HepG2 (cell line): ENCODE results near the gene GTF2E1. TPM values are rescaled to one million over a fixed set of nuclear protein-coding genes. Genes with fewer than 3 reads are reported as not detected.

ENCODE experiments used
- ATAC-seq: fragments of 200-7000 bp; cut with Tn5 transposase; 3 replicates; pipeline ENCODE4 v1.9.1; 2020; ENCODE audit warnings: mild to moderate bottlenecking, moderate library complexity
- BruUV-seq: library from RNA; stranded (reverse); fragments of 400-500 nt; replicated peaks from 2 replicates; lab custom pipeline; 2021; lab: Mats Ljungman, UMichigan
- CTCF ChIA-PET: fragments of 300-600 bp; formaldehyde crosslinking; extraction: SDS; loops from one replicate; lab custom pipeline; 2021; ENCODE audit warnings: low total read pairs, inconsistent platforms, low intra/inter-chr PET ratio; lab: Yijun Ruan, JAX
- POLR2A ChIA-PET: fragments of 350-600 bp; sonication (Branson Sonifier 250); formaldehyde crosslinking; loops from one replicate; lab custom pipeline; 2020; ENCODE audit warnings: antibody characterized with exemption, inconsistent platforms; lab: Yijun Ruan, JAX
- DNase-seq: peaks from one replicate; pipeline ENCODE4 v3.0.0-alpha.2; 2015; ENCODE audit warnings: low spot score
- FAIRE-seq: peaks from 3 replicates; lab custom pipeline; 2011; peaks lifted over from hg19 to GRCh38; lab: Jason Lieb, UNC
- H2AFZ ChIP-seq: one replicate; pipeline ENCODE4 v1.6.1; 2011; ENCODE audit warnings: low read length, inconsistent platforms
- H3K27ac ChIP-seq: fragments of 300-600 bp; 3 replicates; pipeline ENCODE4 v1.8.0; 2011; ENCODE audit warnings: mixed run types, mild to moderate bottlenecking, mixed read lengths, low read length, inconsistent platforms; ENCODE audit not compliant: insufficient read depth; ENCODE audit errors: extremely low read length
- H3K27me3 ChIP-seq, 2 experiments: fragments of 200-600 bp in 1 of 2; 2 replicates in 1 of 2; 3 replicates in 1 of 2; pipeline versions ENCODE4 v1.6.0 to v1.8.0; 2011; ENCODE audit warnings: low read length in 2 of 2, mild to moderate bottlenecking in 2 of 2, moderate library complexity in 2 of 2, inconsistent platforms in 1 of 2; ENCODE audit not compliant: insufficient read depth in 2 of 2, control insufficient read depth in 1 of 2
- H3K36me3 ChIP-seq, 2 experiments: fragments of 200-600 bp in 1 of 2; replicated peaks in 1 of 2; 2 replicates in 1 of 2; 3 replicates in 1 of 2; pipeline versions ENCODE4 v1.5.1 to v1.8.0; 2011; ENCODE audit warnings: low read length in 2 of 2, inconsistent platforms in 1 of 2; ENCODE audit not compliant: insufficient read depth in 2 of 2, control insufficient read depth in 1 of 2
- H3K4me1 ChIP-seq: 2 replicates; pipeline ENCODE4 v1.5.1; 2012; ENCODE audit warnings: low read length, inconsistent platforms; ENCODE audit not compliant: insufficient read depth
- H3K4me2 ChIP-seq: 2 replicates; pipeline ENCODE4 v1.6.0; 2011; ENCODE audit warnings: low read depth, low read length, inconsistent platforms
- H3K4me3 ChIP-seq, 3 experiments: fragments of 200-600 bp in 1 of 3; sonication (generic), shearing (Covaris generic) in 1 of 3; replicated peaks in 1 of 3; 2 replicates each; pipeline ENCODE4 v1.5.1; 2011 to 2016; ENCODE audit warnings: low read length in 3 of 3, inconsistent platforms in 2 of 3, low read depth in 2 of 3, mild to moderate bottlenecking in 2 of 3, control low read depth in 1 of 3, mixed read lengths in 1 of 3; ENCODE audit not compliant: insufficient read depth in 1 of 3
- H3K79me2 ChIP-seq: one replicate; pipeline ENCODE4 v1.6.1; 2011; ENCODE audit warnings: low read length, inconsistent platforms; ENCODE audit not compliant: insufficient read depth
- H3K9ac ChIP-seq: 2 replicates; pipeline ENCODE4 v1.6.0; 2011; ENCODE audit warnings: mild to moderate bottlenecking, low read depth, low read length, inconsistent platforms; ENCODE audit not compliant: insufficient read depth
- H3K9me3 ChIP-seq: 2 replicates; pipeline ENCODE4 v1.5.1; 2012; ENCODE audit warnings: mild to moderate bottlenecking, low read length
- H4K20me1 ChIP-seq: 2 replicates; pipeline ENCODE4 v1.6.0; 2011; ENCODE audit warnings: inconsistent platforms, mild to moderate bottlenecking, low read length, moderate library complexity; ENCODE audit not compliant: insufficient read depth
- AHR ChIP-seq: IDR thresholded peaks from 2 replicates; pipeline ENCODE4 v1.6.1; 2018; ENCODE audit warnings: missing genetic modification reagents, missing compliant biosample characterization
- EP300 ChIP-seq, 3 experiments: sonication (generic) in 1 of 3; formaldehyde crosslinking in 1 of 3; IDR thresholded peaks; 2 replicates each; pipeline versions ENCODE4 v1.5.1 to v1.6.1; 2011 to 2020; ENCODE audit warnings: low read depth in 2 of 3, low read length in 2 of 3, borderline replicate concordance in 1 of 3, improper control_type of control experiment in 1 of 3, mild to moderate bottlenecking in 1 of 3, missing genetic modification reagents in 1 of 3, moderate library complexity in 1 of 3
- NPAS2 ChIP-seq: sonication (generic); formaldehyde crosslinking; IDR thresholded peaks from 2 replicates; pipeline ENCODE4 v1.8.0; 2022; ENCODE audit warnings: mild to moderate bottlenecking, missing genetic modification reagents, borderline replicate concordance
- NR2F2 ChIP-seq: IDR thresholded peaks from 2 replicates; pipeline ENCODE4 v1.6.1; 2012; ENCODE audit warnings: low read depth, inconsistent platforms, borderline replicate concordance
- ONECUT2 ChIP-seq: sonication (generic); formaldehyde crosslinking; IDR thresholded peaks from 2 replicates; pipeline ENCODE4 v1.4.0; 2020; ENCODE audit warnings: missing genetic modification reagents
- RCOR2 ChIP-seq: IDR thresholded peaks from 2 replicates; pipeline ENCODE4 v1.6.1; 2016; ENCODE audit warnings: missing biosample characterization, missing genetic modification reagents
- TGIF2 ChIP-seq: IDR thresholded peaks from 2 replicates; pipeline ENCODE4 v1.6.1; 2016; ENCODE audit warnings: control low read depth, missing compliant biosample characterization
- ZIK1 ChIP-seq: sonication (generic); formaldehyde crosslinking; IDR thresholded peaks from 2 replicates; pipeline ENCODE4 v1.5.0; 2020; ENCODE audit warnings: mild to moderate bottlenecking, low read depth, missing genetic modification reagents, borderline replicate concordance
- ZNF354B ChIP-seq: sonication (generic); formaldehyde crosslinking; IDR thresholded peaks from 2 replicates; pipeline ENCODE4 v1.8.0; 2022; ENCODE audit warnings: mild to moderate bottlenecking, missing genetic modification reagents
- ZNF468 ChIP-seq: sonication (generic); formaldehyde crosslinking; IDR thresholded peaks from 2 replicates; pipeline ENCODE4 v1.8.0; 2022; ENCODE audit warnings: mild to moderate bottlenecking, moderate library complexity, missing genetic modification reagents
- ZNF549 ChIP-seq: sonication (generic); formaldehyde crosslinking; IDR thresholded peaks from 2 replicates; pipeline ENCODE4 v1.5.0; 2020; ENCODE audit warnings: missing genetic modification reagents
- ZNF780A ChIP-seq: sonication (generic); formaldehyde crosslinking; IDR thresholded peaks from 2 replicates; pipeline ENCODE4 v1.8.0; 2022; ENCODE audit warnings: mild to moderate bottlenecking, missing genetic modification reagents, moderate library complexity
- WGBS: methylation state at CpG from one replicate; pipeline ENCODE4 v1.1.6; 2017; ENCODE audit warnings: low lambda C conversion rate; 5-methylcytosine and 5-hydroxymethylcytosine counted together
- in situ Hi-C: cut with HindIII; loops from 2 replicates; pipeline ENCODE4 v1.10.0; 2017; ENCODE audit warnings: low pct_unique_long_range_greater_than_20kb; ENCODE audit not compliant: extremely low pct_ligation_motif_present
- intact Hi-C: fragments of 100-400 bp; cut with micrococcal nuclease; formaldehyde crosslinking; loops from one replicate; pipeline ENCODE4 v1.10.0; 2022; ENCODE audit not compliant: unreplicated experiment
- polyA plus RNA-seq, 8 experiments: library from polyadenylated mRNA; depleted of rRNA in 3 of 8; stranded (reverse) in 7 of 8; unstranded in 1 of 8; fragments of >200 nt; fragmentation: Illumina TruSeq in 4 of 8; extraction: Trizol in 4 of 8; gene quantifications; 2 replicates each; pipeline versions ENCODE4 v1.2.1 to v1.2.3, GENCODE V29; 2011 to 2016; ENCODE audit warnings: low read depth in 4 of 8, missing spikeins in 1 of 8, mixed read lengths in 1 of 8; ENCODE audit not compliant: insufficient read depth in 1 of 8
- total RNA-seq, 5 experiments: library from RNA; depleted of rRNA; stranded (reverse); fragments of >200 nt; fragmentation: Illumina TruSeq; extraction: Trizol; gene quantifications; 2 replicates each; pipeline ENCODE4 v1.2.3, GENCODE V29; 2016; ENCODE audit warnings: low read depth in 1 of 5
- TF ChIP-seq, protein P1 (sequence below): sonication (generic); formaldehyde crosslinking; IDR thresholded peaks from 2 replicates; pipeline ENCODE4 v1.8.0; 2022; ENCODE audit warnings: missing genetic modification reagents, mild to moderate bottlenecking, inconsistent platforms, borderline replicate concordance
- TF ChIP-seq, protein P2 (sequence below): sonication (generic); formaldehyde crosslinking; IDR thresholded peaks from 2 replicates; pipeline ENCODE4 v1.8.0; 2022; ENCODE audit warnings: mild to moderate bottlenecking, missing genetic modification reagents; ENCODE audit not compliant: insufficient replicate concordance
- TF ChIP-seq, protein P3 (sequence below): sonication (generic); formaldehyde crosslinking; IDR thresholded peaks from 2 replicates; pipeline ENCODE4 v1.4.0; 2020; ENCODE audit warnings: mild to moderate bottlenecking, missing genetic modification reagents

Gene GTF2E1
- total and polyA plus RNA-seq, 2 of the 13 experiments (the other 11 are each of a cell fraction or from before 2014, with no cell fraction given): 7.7 to 21.5 TPM

DNA sequence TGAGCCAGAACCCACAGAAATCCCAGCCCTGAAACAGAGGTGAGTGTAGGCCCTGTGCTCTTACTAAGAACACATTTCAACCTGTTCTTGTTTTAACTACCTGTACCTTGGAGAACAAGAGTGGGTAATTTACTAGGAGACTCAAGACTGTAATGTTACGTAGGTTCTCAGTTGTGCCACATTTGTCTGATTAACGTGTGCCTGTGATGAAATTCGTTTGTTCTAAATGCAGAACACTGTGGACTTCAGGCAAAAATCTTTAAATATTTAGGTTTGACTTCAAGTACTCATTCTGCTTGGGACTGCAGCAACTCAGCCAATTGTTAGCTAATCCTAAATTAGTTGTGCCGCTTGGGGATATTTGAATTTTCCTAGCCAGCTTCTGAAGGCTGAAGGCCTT, 28.3 kb downstream of the GTF2E1 start:
- no peak for ATAC-seq

More for the DNA sequence above, 28.3 kb downstream of the GTF2E1 start:
- TF ChIP-seq TGIF2 (CRISPR knock-in tag) (no peak), ZIK1 (CRISPR knock-in tag) (no peak), AHR (CRISPR knock-in tag) (no peak), ZNF549 (CRISPR knock-in tag) (no peak), ZNF780A (CRISPR knock-in tag) (no peak), RCOR2 (no peak), ZNF354B (CRISPR knock-in tag) (no peak), EP300 (IDR thresholded peaks at IDR 0.05; ENCODE audit: low read depth in 2 of 2, low read length in 2 of 2) (no peak), EP300 (CRISPR knock-in tag; IDR thresholded peaks at IDR 0.05; ENCODE audit: borderline replicate concordance) (no peak), NR2F2 (no peak), NPAS2 (CRISPR knock-in tag) (no peak), ZNF468 (CRISPR knock-in tag) (no peak), ONECUT2 (CRISPR knock-in tag) (no peak)
- TF ChIP-seq, protein P1, sequence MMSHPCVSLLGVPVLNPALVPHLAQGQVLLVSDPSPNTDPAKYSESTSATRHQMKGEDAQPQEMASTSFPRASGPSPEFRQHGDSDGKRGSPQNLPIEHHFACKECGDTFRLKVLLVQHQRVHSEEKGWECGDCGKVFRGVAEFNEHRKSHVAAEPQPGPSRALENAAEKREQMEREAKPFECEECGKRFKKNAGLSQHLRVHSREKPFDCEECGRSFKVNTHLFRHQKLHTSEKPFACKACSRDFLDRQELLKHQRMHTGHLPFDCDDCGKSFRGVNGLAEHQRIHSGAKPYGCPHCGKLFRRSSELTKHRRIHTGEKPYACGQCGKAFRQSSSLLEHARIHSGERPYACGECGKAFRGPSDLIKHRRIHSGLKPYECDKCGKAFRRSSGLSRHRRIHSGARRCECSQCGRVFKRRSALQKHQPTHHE (CRISPR knock-in tag): no peak
- TF ChIP-seq, protein P2, sequence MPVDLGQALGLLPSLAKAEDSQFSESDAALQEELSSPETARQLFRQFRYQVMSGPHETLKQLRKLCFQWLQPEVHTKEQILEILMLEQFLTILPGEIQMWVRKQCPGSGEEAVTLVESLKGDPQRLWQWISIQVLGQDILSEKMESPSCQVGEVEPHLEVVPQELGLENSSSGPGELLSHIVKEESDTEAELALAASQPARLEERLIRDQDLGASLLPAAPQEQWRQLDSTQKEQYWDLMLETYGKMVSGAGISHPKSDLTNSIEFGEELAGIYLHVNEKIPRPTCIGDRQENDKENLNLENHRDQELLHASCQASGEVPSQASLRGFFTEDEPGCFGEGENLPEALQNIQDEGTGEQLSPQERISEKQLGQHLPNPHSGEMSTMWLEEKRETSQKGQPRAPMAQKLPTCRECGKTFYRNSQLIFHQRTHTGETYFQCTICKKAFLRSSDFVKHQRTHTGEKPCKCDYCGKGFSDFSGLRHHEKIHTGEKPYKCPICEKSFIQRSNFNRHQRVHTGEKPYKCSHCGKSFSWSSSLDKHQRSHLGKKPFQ (CRISPR knock-in tag): no peak
- TF ChIP-seq, protein P3, sequence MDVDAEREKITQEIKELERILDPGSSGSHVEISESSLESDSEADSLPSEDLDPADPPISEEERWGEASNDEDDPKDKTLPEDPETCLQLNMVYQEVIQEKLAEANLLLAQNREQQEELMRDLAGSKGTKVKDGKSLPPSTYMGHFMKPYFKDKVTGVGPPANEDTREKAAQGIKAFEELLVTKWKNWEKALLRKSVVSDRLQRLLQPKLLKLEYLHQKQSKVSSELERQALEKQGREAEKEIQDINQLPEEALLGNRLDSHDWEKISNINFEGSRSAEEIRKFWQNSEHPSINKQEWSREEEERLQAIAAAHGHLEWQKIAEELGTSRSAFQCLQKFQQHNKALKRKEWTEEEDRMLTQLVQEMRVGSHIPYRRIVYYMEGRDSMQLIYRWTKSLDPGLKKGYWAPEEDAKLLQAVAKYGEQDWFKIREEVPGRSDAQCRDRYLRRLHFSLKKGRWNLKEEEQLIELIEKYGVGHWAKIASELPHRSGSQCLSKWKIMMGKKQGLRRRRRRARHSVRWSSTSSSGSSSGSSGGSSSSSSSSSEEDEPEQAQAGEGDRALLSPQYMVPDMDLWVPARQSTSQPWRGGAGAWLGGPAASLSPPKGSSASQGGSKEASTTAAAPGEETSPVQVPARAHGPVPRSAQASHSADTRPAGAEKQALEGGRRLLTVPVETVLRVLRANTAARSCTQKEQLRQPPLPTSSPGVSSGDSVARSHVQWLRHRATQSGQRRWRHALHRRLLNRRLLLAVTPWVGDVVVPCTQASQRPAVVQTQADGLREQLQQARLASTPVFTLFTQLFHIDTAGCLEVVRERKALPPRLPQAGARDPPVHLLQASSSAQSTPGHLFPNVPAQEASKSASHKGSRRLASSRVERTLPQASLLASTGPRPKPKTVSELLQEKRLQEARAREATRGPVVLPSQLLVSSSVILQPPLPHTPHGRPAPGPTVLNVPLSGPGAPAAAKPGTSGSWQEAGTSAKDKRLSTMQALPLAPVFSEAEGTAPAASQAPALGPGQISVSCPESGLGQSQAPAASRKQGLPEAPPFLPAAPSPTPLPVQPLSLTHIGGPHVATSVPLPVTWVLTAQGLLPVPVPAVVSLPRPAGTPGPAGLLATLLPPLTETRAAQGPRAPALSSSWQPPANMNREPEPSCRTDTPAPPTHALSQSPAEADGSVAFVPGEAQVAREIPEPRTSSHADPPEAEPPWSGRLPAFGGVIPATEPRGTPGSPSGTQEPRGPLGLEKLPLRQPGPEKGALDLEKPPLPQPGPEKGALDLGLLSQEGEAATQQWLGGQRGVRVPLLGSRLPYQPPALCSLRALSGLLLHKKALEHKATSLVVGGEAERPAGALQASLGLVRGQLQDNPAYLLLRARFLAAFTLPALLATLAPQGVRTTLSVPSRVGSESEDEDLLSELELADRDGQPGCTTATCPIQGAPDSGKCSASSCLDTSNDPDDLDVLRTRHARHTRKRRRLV (CRISPR knock-in tag): no peak
- TF ChIP-seq, all 625 proteins: peak for 0
- H3K36me3 ChIP-seq: peaks cover 5 to 41% of the 10 kb centered on the region in 2 experiments
- ChIA-PET POLR2A (no interaction called here), CTCF (no interaction called here)
- no peak overlapping the region for H3K4me3 ChIP-seq
- WGBS: 90% methylated on average over 4 of the region's 4 CpGs
- in situ Hi-C loops: no loop called here
- peaks cover 13% of the 10 kb centered on the region for H3K79me2 ChIP-seq
- H4K20me1 ChIP-seq: no peaks in the 10 kb centered on the region
- no peak for DNase-seq
- no peaks in the 10 kb centered on the region for H3K9me3 ChIP-seq
- H3K9ac ChIP-seq: no peak overlapping the region
- H3K4me2 ChIP-seq: no peak overlapping the region
- H3K27me3 ChIP-seq: no peaks in the 10 kb centered on the region
- no peak overlapping the region for H2AFZ ChIP-seq
- H3K4me1 ChIP-seq: peaks cover 14% of the 10 kb centered on the region
- H3K27ac ChIP-seq: no peak overlapping the region
- no TSS peak for BruUV-seq
- FAIRE-seq: no peak
- intact Hi-C loops: no loop called here
